Measurements from ENCODE around the gene SDR42E2. TPM values are rescaled to one million over a fixed set of nuclear protein-coding genes. Genes with fewer than 3 reads are reported as not detected.
A peak's percentile ranks its signal among the peaks of the same experiment; 100 is the strongest.
"Not testable (repeated sequence)": the region's sequence is repeated elsewhere in the genome, so short reads cannot be mapped to it uniquely, and the experiment has no call there.

The SDR42E2 gene
- total RNA-seq, 1 donor from 2014 or later, result not detected

- ATAC-seq (no peak), DNase-seq (ENCODE audit: missing footprints) (no peak)
- intact Hi-C loops (cut with DNase I), result no loop called here
Observed at GRCh38 chr16:22152316-22152715, 10.0 kb upstream of the SDR42E2 start.

- intact Hi-C loops (cut with DNase I); ATAC-seq; DNase-seq (ENCODE audit: missing footprints): not testable (repeated sequence)
Observed at GRCh38 chr16:22153078-22153477, 9.2 kb upstream of the SDR42E2 start.

- ATAC-seq, result no peak
- DNase-seq (ENCODE audit: missing footprints), result no peak
- intact Hi-C loops (cut with DNase I), result no loop called here
Observed at GRCh38 chr16:22161401-22161800, 905 bp upstream of the SDR42E2 start.

- intact Hi-C loops (cut with DNase I), result no loop called here
- ATAC-seq (no peak), DNase-seq (ENCODE audit: missing footprints) (no peak)
Observed at GRCh38 chr16:22162656-22163009, 327 bp downstream of the SDR42E2 start.

GRCh38 chr16:22163806-22164205 lies 1.5 kb downstream of the SDR42E2 start:
- no peak for ATAC-seq
- intact Hi-C loops (cut with DNase I), result no loop called here
- no peak for DNase-seq (ENCODE audit: missing footprints)

GRCh38 chr16:22164482-22164881 lies 2.2 kb downstream of the SDR42E2 start:
- intact Hi-C loops (cut with DNase I), result no loop called here
- ATAC-seq, result no peak

GRCh38 chr16:22165508-22166285 lies 3.4 kb downstream of the SDR42E2 start:
- no peak for DNase-seq (ENCODE audit: missing footprints)
- intact Hi-C loops (cut with DNase I), result no loop called here
- ATAC-seq, result peak; percentile 13

More at GRCh38 chr16:22164482-22164881, 2.2 kb downstream of the SDR42E2 start:
- DNase-seq (ENCODE audit: missing footprints), result no peak

GRCh38 chr16:22171953-22172352 lies 9.6 kb downstream of the SDR42E2 start:
- DNase-seq (ENCODE audit: missing footprints), result no peak
- intact Hi-C loops (cut with DNase I), result no loop called here
- no peak for ATAC-seq

- ATAC-seq; intact Hi-C loops (cut with DNase I); DNase-seq (ENCODE audit: missing footprints): not testable (repeated sequence)
Observed at GRCh38 chr16:22172642-22173041, 10.3 kb downstream of the SDR42E2 start.

- intact Hi-C loops (cut with DNase I), result no loop called here
- no peak for DNase-seq (ENCODE audit: missing footprints)
Observed at GRCh38 chr16:22174642-22175041, 12.3 kb downstream of the SDR42E2 start.

GRCh38 chr16:22177968-22178930 lies 15.9 kb downstream of the SDR42E2 start:
- ATAC-seq (no peak), DNase-seq (ENCODE audit: missing footprints) (no peak)
- intact Hi-C loops (cut with DNase I), result no loop called here

More at GRCh38 chr16:22174642-22175041, 12.3 kb downstream of the SDR42E2 start:
- no peak for ATAC-seq

GRCh38 chr16:22181426-22181825 lies 19.1 kb downstream of the SDR42E2 start:
- DNase-seq (ENCODE audit: missing footprints) (no peak), ATAC-seq (no peak)
- intact Hi-C loops (cut with DNase I), result no loop called here

GRCh38 chr16:22181843-22182242 lies 19.5 kb downstream of the SDR42E2 start:
- no peak for DNase-seq (ENCODE audit: missing footprints)
- intact Hi-C loops (cut with DNase I), result no loop called here
- no peak for ATAC-seq

GRCh38 chr16:22183335-22183734 lies 21.0 kb downstream of the SDR42E2 start:
- intact Hi-C loops (cut with DNase I), result no loop called here
- ATAC-seq (no peak), DNase-seq (ENCODE audit: missing footprints) (no peak)

- DNase-seq (ENCODE audit: missing footprints) (no peak), ATAC-seq (no peak)
- intact Hi-C loops (cut with DNase I), result no loop called here
Observed at GRCh38 chr16:22183901-22184614, 21.8 kb downstream of the SDR42E2 start.

- no peak for DNase-seq (ENCODE audit: missing footprints)
- intact Hi-C loops (cut with DNase I), result no loop called here
- ATAC-seq, result no peak
Observed at GRCh38 chr16:22184615-22184968, 22.3 kb downstream of the SDR42E2 start.

- DNase-seq (ENCODE audit: missing footprints) (no peak), ATAC-seq (no peak)
- intact Hi-C loops (cut with DNase I), result no loop called here
Observed at GRCh38 chr16:22186517-22186916, 24.2 kb downstream of the SDR42E2 start.

- ATAC-seq, result no peak
- DNase-seq (ENCODE audit: missing footprints), result no peak
- intact Hi-C loops (cut with DNase I), result loop anchor here (2.0 kb wide), 2 partner anchors 187 to 235 kb away; partner anchors contain the start of genes PDZD9 and UQCRC2
Observed at GRCh38 chr16:22188267-22188594, 25.9 kb downstream of the SDR42E2 start.

Data from Right ventricle myocardium inferior (tissue), 1 donor.